Right lobe of liver (tissue), 4 donors: ENCODE results near the gene TMPRSS5.

Experiments
- POLR2A ChIP-seq: fragments of 450-650 bp; IDR thresholded peaks from one replicate; pipeline ENCODE4 v1.6.1; 2017; ENCODE audit warnings: antibody characterized with exemption, mild to moderate bottlenecking
- TF ChIP-seq, protein P1 (sequence below), 4 donors: fragments of 200-600 bp in 3 of 4; fragments of 450-650 bp in 1 of 4; IDR thresholded peaks; one replicate each; pipeline versions ENCODE4 v1.5.1 to v1.8.0; 2016 to 2022; ENCODE audit warnings: antibody characterized with exemption in 4 of 4, mild to moderate bottlenecking in 2 of 4
- donor health status: DM: no; HTN: no; CAD: no.
- donor health status: DM: no; HTN: no; CAD: no.
- donor health status: DM: no; HTN: yes; CAD: no.

DNA sequence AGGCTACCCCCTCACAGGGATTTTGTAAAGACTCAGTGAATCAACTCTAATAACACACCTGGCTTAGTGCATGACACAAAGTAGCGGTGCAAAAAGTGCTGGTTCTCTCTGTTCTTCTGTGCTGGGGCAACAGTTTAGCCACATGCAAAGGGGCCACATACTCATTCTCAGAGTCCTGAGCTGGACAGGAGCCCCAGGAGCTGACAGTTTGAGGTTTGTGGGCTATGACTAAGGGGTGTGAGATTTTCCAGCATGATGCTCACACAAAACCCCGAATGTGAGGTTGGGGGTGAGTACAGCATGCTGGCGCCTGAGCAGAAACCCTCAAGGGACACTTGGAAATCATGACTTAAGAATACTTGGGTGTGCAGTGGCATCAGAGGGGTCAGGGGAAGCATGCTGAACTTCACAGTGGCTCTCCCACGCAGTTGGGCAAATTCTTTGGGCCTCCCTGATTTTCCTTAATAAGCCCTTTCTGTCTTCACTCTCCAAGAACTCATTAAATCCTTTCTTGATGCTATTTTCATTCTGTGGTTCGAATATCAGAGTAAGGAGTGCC is 31.0 kb downstream of the TMPRSS5 start:
- TF ChIP-seq, protein P1, sequence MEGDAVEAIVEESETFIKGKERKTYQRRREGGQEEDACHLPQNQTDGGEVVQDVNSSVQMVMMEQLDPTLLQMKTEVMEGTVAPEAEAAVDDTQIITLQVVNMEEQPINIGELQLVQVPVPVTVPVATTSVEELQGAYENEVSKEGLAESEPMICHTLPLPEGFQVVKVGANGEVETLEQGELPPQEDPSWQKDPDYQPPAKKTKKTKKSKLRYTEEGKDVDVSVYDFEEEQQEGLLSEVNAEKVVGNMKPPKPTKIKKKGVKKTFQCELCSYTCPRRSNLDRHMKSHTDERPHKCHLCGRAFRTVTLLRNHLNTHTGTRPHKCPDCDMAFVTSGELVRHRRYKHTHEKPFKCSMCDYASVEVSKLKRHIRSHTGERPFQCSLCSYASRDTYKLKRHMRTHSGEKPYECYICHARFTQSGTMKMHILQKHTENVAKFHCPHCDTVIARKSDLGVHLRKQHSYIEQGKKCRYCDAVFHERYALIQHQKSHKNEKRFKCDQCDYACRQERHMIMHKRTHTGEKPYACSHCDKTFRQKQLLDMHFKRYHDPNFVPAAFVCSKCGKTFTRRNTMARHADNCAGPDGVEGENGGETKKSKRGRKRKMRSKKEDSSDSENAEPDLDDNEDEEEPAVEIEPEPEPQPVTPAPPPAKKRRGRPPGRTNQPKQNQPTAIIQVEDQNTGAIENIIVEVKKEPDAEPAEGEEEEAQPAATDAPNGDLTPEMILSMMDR (IDR thresholded peaks at IDR 0.05), result no peak
- no peak for TF ChIP-seq POLR2A
